ENCODE results near the gene SMG6. TPM values are rescaled to one million over a fixed set of nuclear protein-coding genes. Genes with fewer than 3 reads are reported as not detected.

SMG6 gene
- total and polyA plus RNA-seq, 2 of the 4 experiments (the other 2 are of a cell fraction) = 16.3 to 30.3 TPM

DNA sequence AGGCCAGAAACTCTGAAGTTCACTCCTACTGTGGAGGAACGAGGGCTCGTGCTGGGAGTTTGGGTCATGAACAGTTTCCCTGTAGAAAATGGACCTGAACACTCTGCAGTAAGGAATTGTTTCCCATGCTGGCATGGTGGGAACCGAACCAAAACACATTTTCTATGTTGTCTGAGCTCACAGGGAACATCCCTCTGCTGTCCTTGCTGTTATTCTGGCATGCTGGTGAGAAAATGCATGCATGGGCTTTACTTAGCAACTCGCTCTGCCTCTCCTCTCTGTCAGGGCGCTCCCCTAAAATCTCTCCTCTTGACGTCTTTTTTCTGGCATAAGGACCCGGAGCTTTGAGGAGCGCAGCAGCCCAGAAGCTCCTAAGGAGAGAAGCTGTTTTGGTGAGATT lies 283.9 kb downstream of the SMG6 start:
- POLR2A ChIA-PET (ENCODE audit: unreplicated experiment) = no interaction called here
- H3K4ac ChIP-seq (ENCODE audit: low read depth, low read length) = no peak overlapping the region
- CTCF ChIA-PET = interaction anchor here (1.0 kb wide), 1 partner anchor 9 kb away, joined by 5 read pairs; no protein-coding TSS in a partner anchor
- dilution Hi-C loops (cut with HindIII; ENCODE audit: low sequenced_read_pairs, unreplicated experiment) = no loop called here
- no peak overlapping the region for H3K27ac ChIP-seq (ENCODE audit: insufficient read depth, low read length)
- TF ChIP-seq, protein P1, sequence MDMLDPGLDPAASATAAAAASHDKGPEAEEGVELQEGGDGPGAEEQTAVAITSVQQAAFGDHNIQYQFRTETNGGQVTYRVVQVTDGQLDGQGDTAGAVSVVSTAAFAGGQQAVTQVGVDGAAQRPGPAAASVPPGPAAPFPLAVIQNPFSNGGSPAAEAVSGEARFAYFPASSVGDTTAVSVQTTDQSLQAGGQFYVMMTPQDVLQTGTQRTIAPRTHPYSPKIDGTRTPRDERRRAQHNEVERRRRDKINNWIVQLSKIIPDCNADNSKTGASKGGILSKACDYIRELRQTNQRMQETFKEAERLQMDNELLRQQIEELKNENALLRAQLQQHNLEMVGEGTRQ (IDR thresholded peaks at IDR 0.05; ENCODE audit: low read depth, low read length) = no peak
- no peak for TF ChIP-seq RFX5 (IDR thresholded peaks at IDR 0.05; ENCODE audit: low read depth, low read length)
- ATAC-seq (ENCODE audit: low read depth) (no peak), DNase-seq (no peak)
- H4K5ac ChIP-seq (ENCODE audit: low read depth, low read length) = no peak overlapping the region
- no peaks in the 10 kb centered on the region for H3K9me1 ChIP-seq (ENCODE audit: insufficient read depth, low read length)
- H3K27me3 ChIP-seq (ENCODE audit: control insufficient read depth, insufficient read depth, low read length) = peaks cover 85% of the 10 kb centered on the region
- no peak overlapping the region for H3K56ac ChIP-seq (ENCODE audit: extremely low read depth, insufficient read depth, low read length)
- H4K91ac ChIP-seq (ENCODE audit: insufficient read depth, low read depth, low read length) = no peak overlapping the region
- no peak overlapping the region for H2BK20ac ChIP-seq (ENCODE audit: low read depth, low read length)
- in situ Hi-C loops (cut with MboI; ENCODE audit: low sequenced_read_pairs) = no loop called here
- H2BK120ac ChIP-seq (ENCODE audit: low read depth, low read length) = no peak overlapping the region
- BruUV-seq (replicated peaks) = no TSS peak
- H3K4me2 ChIP-seq (ENCODE audit: low read depth, low read length) = no peak overlapping the region
- H2BK15ac ChIP-seq (ENCODE audit: low read depth, low read length) = no peak overlapping the region
- H3K9me3 ChIP-seq (ENCODE audit: control insufficient read depth, insufficient read depth, low read length) = no peaks in the 10 kb centered on the region
- no peak overlapping the region for H2BK5ac ChIP-seq (ENCODE audit: low read depth, low read length, poor library complexity, severe bottlenecking)
- no peaks in the 10 kb centered on the region for H3K36me3 ChIP-seq (ENCODE audit: control insufficient read depth, insufficient read depth, low read length)
- H2AFZ ChIP-seq (replicated peaks; ENCODE audit: low read length, poor library complexity) = no peak overlapping the region
- no peak overlapping the region for H4K8ac ChIP-seq (ENCODE audit: low read depth in 2 of 2, low read length in 2 of 2)
- H3K79me1 ChIP-seq (ENCODE audit: low read depth in 1 of 2, low read length in 2 of 2) = no peaks in the 10 kb centered on the region
- no peak overlapping the region for H3K18ac ChIP-seq (ENCODE audit: low read depth, low read length)
- no CpG with 5 or more reads among the region's 8 CpGs for WGBS, 2 experiments (ENCODE audit: extremely low coverage in 2 of 2, insufficient read length in 1 of 2)
- H2AK5ac ChIP-seq (ENCODE audit: low read depth, low read length) = no peak overlapping the region
- H4K20me1 ChIP-seq (ENCODE audit: insufficient read depth, low read length) = no peaks in the 10 kb centered on the region; the same call in 1 of the 2 replicates
- no peak overlapping the region for H3K4me3 ChIP-seq (ENCODE audit: insufficient read depth, low read depth, low read length)
- no peak overlapping the region for H3K9ac ChIP-seq (ENCODE audit: low read depth, low read length)
- no peak overlapping the region for H2AK9ac ChIP-seq (replicated peaks; ENCODE audit: low read depth, low read length, poor library complexity)
- intact Hi-C loops (cut with micrococcal nuclease) = no loop called here
- no peak overlapping the region for H3K23ac ChIP-seq (ENCODE audit: low read depth, low read length)
- peaks cover 1% of the 10 kb centered on the region; the same call in 1 of the 2 replicates for H3K4me1 ChIP-seq (ENCODE audit: control insufficient read depth, insufficient read depth, low read length)
- no peak overlapping the region for H3K14ac ChIP-seq (replicated peaks; ENCODE audit: low read depth, low read length)
